HEK293T (cell line): ENCODE results near the gene MSMP.

ENCODE experiments used
- ARNT ChIP-seq: fragments of 450-650 bp; IDR thresholded peaks from 2 replicates; pipeline ENCODE4 v1.6.1; 2017; ENCODE audit warnings: mild to moderate bottlenecking
- BHLHE40 ChIP-seq: fragments of 450-650 bp; IDR thresholded peaks from 2 replicates; pipeline ENCODE4 v1.6.1; 2016; ENCODE audit warnings: mild to moderate bottlenecking, moderate library complexity, borderline replicate concordance
- CTBP1 ChIP-seq: fragments of 450-650 bp; IDR thresholded peaks from 2 replicates; pipeline ENCODE4 v1.6.1; 2016; ENCODE audit warnings: borderline replicate concordance
- ELF4 ChIP-seq: fragments of 450-650 bp; IDR thresholded peaks from 2 replicates; pipeline ENCODE4 v1.6.1; 2017; ENCODE audit warnings: antibody characterized with exemption
- FOXA1 ChIP-seq: fragments of 450-650 bp; IDR thresholded peaks from 2 replicates; pipeline ENCODE4 v1.6.1; 2016; ENCODE audit warnings: mild to moderate bottlenecking
- FOXK2 ChIP-seq: fragments of 450-650 bp; IDR thresholded peaks from 2 replicates; pipeline ENCODE4 v1.6.1; 2016; ENCODE audit warnings: mild to moderate bottlenecking
- FOXM1 ChIP-seq: fragments of 450-650 bp; IDR thresholded peaks from 2 replicates; pipeline ENCODE4 v1.6.1; 2017; ENCODE audit warnings: mild to moderate bottlenecking, borderline replicate concordance
- LEF1 ChIP-seq: fragments of 450-650 bp; IDR thresholded peaks from 2 replicates; pipeline ENCODE4 v1.6.1; 2017; ENCODE audit warnings: mild to moderate bottlenecking, borderline replicate concordance
- NFRKB ChIP-seq: fragments of 450-650 bp; IDR thresholded peaks from 2 replicates; pipeline ENCODE4 v1.6.1; 2016; ENCODE audit warnings: mild to moderate bottlenecking, moderate library complexity
- SP1 ChIP-seq: fragments of 450-650 bp; IDR thresholded peaks from 2 replicates; pipeline ENCODE4 v1.6.1; 2017
- SUZ12 ChIP-seq: fragments of 450-650 bp; IDR thresholded peaks from 2 replicates; pipeline ENCODE4 v1.6.1; 2016; ENCODE audit warnings: mild to moderate bottlenecking
- TARDBP ChIP-seq: fragments of 450-650 bp; IDR thresholded peaks from 2 replicates; pipeline ENCODE4 v1.6.1; 2016
- ZNF384 ChIP-seq: fragments of 450-650 bp; IDR thresholded peaks from 2 replicates; pipeline ENCODE4 v1.6.1; 2016
- TF ChIP-seq, protein P1 (sequence below): fragments of 450-650 bp; IDR thresholded peaks from 2 replicates; pipeline ENCODE4 v1.6.1; 2016

- TF ChIP-seq CTBP1: no peak
- no peak for TF ChIP-seq SUZ12
- no peak for TF ChIP-seq FOXM1
- TF ChIP-seq SP1: no peak
- TF ChIP-seq ARNT: no peak
- no peak for TF ChIP-seq NFRKB
- no peak for TF ChIP-seq FOXK2
- no peak for TF ChIP-seq ZNF384
- no peak for TF ChIP-seq TARDBP
- TF ChIP-seq FOXA1: no peak
- no peak for TF ChIP-seq LEF1
- no peak for TF ChIP-seq BHLHE40
- TF ChIP-seq, protein P1, sequence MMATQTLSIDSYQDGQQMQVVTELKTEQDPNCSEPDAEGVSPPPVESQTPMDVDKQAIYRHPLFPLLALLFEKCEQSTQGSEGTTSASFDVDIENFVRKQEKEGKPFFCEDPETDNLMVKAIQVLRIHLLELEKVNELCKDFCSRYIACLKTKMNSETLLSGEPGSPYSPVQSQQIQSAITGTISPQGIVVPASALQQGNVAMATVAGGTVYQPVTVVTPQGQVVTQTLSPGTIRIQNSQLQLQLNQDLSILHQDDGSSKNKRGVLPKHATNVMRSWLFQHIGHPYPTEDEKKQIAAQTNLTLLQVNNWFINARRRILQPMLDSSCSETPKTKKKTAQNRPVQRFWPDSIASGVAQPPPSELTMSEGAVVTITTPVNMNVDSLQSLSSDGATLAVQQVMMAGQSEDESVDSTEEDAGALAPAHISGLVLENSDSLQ: no peak
- TF ChIP-seq ELF4: no peak
These were observed 4.5 kb upstream of the MSMP start for GRCh38 chr9:35758475-35759050.
